GM12872 (cell line): Measurements from ENCODE around the gene RAD51B.

Source experiments
- CTCF ChIP-seq: IDR thresholded peaks from 3 replicates; pipeline ENCODE4 v1.5.1; 2011; ENCODE audit warnings: low read depth, mild to moderate bottlenecking, low read length, moderate library complexity; ENCODE audit not compliant: insufficient read depth

The RAD51B gene

GRCh38 chr14:68008491-68008890 is 188.9 kb downstream of the RAD51B start:
- no peak for TF ChIP-seq CTCF

- TF ChIP-seq CTCF: no peak
These were observed 191.9 kb downstream of the RAD51B start for GRCh38 chr14:68011406-68012028.

GRCh38 chr14:68012871-68013270 is 193.3 kb downstream of the RAD51B start:
- TF ChIP-seq CTCF: no peak

- no peak for TF ChIP-seq CTCF
These were observed 193.7 kb downstream of the RAD51B start for GRCh38 chr14:68013326-68013725.

GRCh38 chr14:68014771-68015170 is 195.2 kb downstream of the RAD51B start:
- no peak for TF ChIP-seq CTCF

- no peak for TF ChIP-seq CTCF
These were observed 196.0 kb downstream of the RAD51B start for GRCh38 chr14:68015356-68016254.

- no peak for TF ChIP-seq CTCF
These were observed 196.8 kb downstream of the RAD51B start for GRCh38 chr14:68016255-68016914.
